GM18520 (cell line): ENCODE measurements around the gene TCFL5.
"Not testable (repeated sequence)": the region's sequence is repeated elsewhere in the genome, so short reads cannot be mapped to it uniquely, and the experiment has no call there.

Experiments used
- ATAC-seq: cut with Tn5 transposase; IDR thresholded peaks from one replicate; pipeline ENCODE4 v1.9.1; 2021; ENCODE audit not compliant: unreplicated experiment

TCFL5 gene

GRCh38 chr20:62880935-62881661 is 19.5 kb upstream of the TCFL5 start:
- ATAC-seq, result no peak

- no peak for ATAC-seq
Observed at GRCh38 chr20:62880147-62880934, 18.7 kb upstream of the TCFL5 start.

GRCh38 chr20:62879275-62880146 is 17.9 kb upstream of the TCFL5 start:
- no peak for ATAC-seq

- ATAC-seq, result no peak
Observed at GRCh38 chr20:62878244-62879038, 16.8 kb upstream of the TCFL5 start.

GRCh38 chr20:62876902-62877816 is 15.5 kb upstream of the TCFL5 start:
- ATAC-seq, result no peak

GRCh38 chr20:62876501-62876901 is 14.9 kb upstream of the TCFL5 start:
- no peak for ATAC-seq

- no peak for ATAC-seq
Observed at GRCh38 chr20:62875419-62876361, 14.1 kb upstream of the TCFL5 start.

- no peak for ATAC-seq
Observed at GRCh38 chr20:62874964-62875344, 13.3 kb upstream of the TCFL5 start.

GRCh38 chr20:62873681-62874031 is 12.0 kb upstream of the TCFL5 start:
- ATAC-seq, result not testable (repeated sequence)

GRCh38 chr20:62873280-62873679 is 11.7 kb upstream of the TCFL5 start:
- no peak for ATAC-seq

- no peak for ATAC-seq
Observed at GRCh38 chr20:62872862-62873261, 11.2 kb upstream of the TCFL5 start.

GRCh38 chr20:62872184-62872847 is 10.7 kb upstream of the TCFL5 start:
- no peak for ATAC-seq

GRCh38 chr20:62864207-62864606 is 2.6 kb upstream of the TCFL5 start:
- ATAC-seq, result no peak

- ATAC-seq, result no peak
Observed at GRCh38 chr20:62860924-62861691, 514 bp downstream of the TCFL5 start.

- no peak for ATAC-seq
Observed at GRCh38 chr20:62860391-62860923, 1.2 kb downstream of the TCFL5 start.

GRCh38 chr20:62859721-62860120 is 1.9 kb downstream of the TCFL5 start:
- ATAC-seq, result no peak
